ENCODE results near the gene HNRNPA1.
"Not testable (repeated sequence)": the region's sequence is repeated elsewhere in the genome, so short reads cannot be mapped to it uniquely, and the experiment has no call there.

The HNRNPA1 gene

GRCh38 chr12:54280468-54281260 is at the start of gene HNRNPA1:
Gene HNRNPA1, plus strand, starts transcription at chr12:54280726. Its CDS starts 82 bp downstream, at chr12:54280808.
- H3K4me1 Mint-ChIP-seq (ENCODE audit: low read depth), result peaks cover 36% of the 10 kb centered on the region

GRCh38 chr12:54231269-54231668 is 49.3 kb upstream of the HNRNPA1 start:
- H3K4me3 Mint-ChIP-seq; H3K27me3 Mint-ChIP-seq; H3K27ac Mint-ChIP-seq; H3K36me3 Mint-ChIP-seq (ENCODE audit: low read depth); intact Hi-C loops (cut with micrococcal nuclease); H3K9me3 Mint-ChIP-seq: not testable (repeated sequence)
- peaks cover 31% of the 10 kb centered on the region for H3K4me1 Mint-ChIP-seq (ENCODE audit: low read depth)

More at GRCh38 chr12:54280468-54281260, at the start of gene HNRNPA1:
- H3K9me3 Mint-ChIP-seq, result no peaks in the 10 kb centered on the region
- H3K4me3 Mint-ChIP-seq, result no peak within 1 kb of the TSS
- intact Hi-C loops (cut with micrococcal nuclease), result loop anchor here (1.0 kb wide), 1 partner anchor 44 kb away; no protein-coding TSS in a partner anchor
- H3K27ac Mint-ChIP-seq, result no peak within 1 kb of the TSS
- H3K36me3 Mint-ChIP-seq (ENCODE audit: low read depth), result no peaks in the 10 kb centered on the region
- H3K27me3 Mint-ChIP-seq, result no peaks in the 10 kb centered on the region

DNA sequence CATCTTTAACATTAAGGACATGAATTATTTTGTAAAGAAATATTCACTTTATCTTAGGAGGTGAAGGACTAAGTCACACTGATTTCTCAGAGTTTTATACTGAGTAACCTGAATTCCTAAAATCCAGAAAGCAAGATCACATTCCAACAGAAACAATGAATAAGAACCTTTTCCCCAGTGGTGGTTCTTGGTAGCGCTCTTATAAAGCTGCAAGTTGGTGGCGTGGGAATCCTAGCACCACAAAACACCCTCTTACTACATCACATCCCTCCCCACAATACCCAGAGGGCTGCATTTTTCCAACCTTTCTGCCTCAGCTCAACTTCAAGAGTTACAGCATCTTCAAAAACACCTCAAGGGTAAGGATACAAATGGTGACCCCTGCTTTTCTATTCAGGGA is 47.7 kb upstream of the HNRNPA1 start:
- Mint-ChIP-seq H3K36me3 (ENCODE audit: low read depth) (peaks cover 14% of the 10 kb centered on the region), H3K27ac (no peak overlapping the region), H3K4me1 (ENCODE audit: low read depth) (peaks cover 19% of the 10 kb centered on the region), H3K4me3 (no peak overlapping the region), H3K9me3 (no peaks in the 10 kb centered on the region), H3K27me3 (no peaks in the 10 kb centered on the region)
- intact Hi-C loops (cut with micrococcal nuclease), result no loop called here

- intact Hi-C loops (cut with micrococcal nuclease), result no loop called here
- Mint-ChIP-seq H3K4me3 (no peak overlapping the region), H3K4me1 (ENCODE audit: low read depth) (peaks cover 5% of the 10 kb centered on the region), H3K36me3 (ENCODE audit: low read depth) (peaks cover 45% of the 10 kb centered on the region), H3K27ac (no peak overlapping the region), H3K27me3 (no peaks in the 10 kb centered on the region), H3K9me3 (no peaks in the 10 kb centered on the region)
Observed at GRCh38 chr12:54238531-54238930, 42.0 kb upstream of the HNRNPA1 start.

DNA sequence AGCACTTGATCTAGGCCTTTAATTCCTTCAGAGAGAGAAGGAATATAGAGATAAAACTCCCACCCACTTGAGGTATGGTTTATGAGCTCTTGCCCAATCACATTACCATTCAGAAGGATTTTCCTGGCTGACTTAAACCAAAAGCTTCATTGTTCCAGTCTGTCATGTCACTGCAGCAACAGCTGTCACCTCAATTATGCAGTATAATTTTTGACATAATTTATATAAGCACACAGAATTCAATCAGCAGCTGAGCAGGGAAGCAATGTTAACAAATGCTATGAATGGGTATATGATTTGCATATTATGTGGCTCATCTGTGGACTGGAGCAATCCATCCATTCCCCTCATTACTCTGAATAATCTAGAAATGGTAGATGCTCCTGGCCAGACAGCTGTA is 40.9 kb upstream of the HNRNPA1 start:
- Mint-ChIP-seq H3K27ac (no peak overlapping the region), H3K27me3 (no peaks in the 10 kb centered on the region), H3K4me3 (no peak overlapping the region), H3K4me1 (ENCODE audit: low read depth) (peaks cover 5% of the 10 kb centered on the region), H3K36me3 (ENCODE audit: low read depth) (peaks cover 52% of the 10 kb centered on the region), H3K9me3 (no peaks in the 10 kb centered on the region)
- intact Hi-C loops (cut with micrococcal nuclease), result no loop called here

GRCh38 chr12:54240129-54240528 is 40.4 kb upstream of the HNRNPA1 start:
- H3K9me3 Mint-ChIP-seq, result no peaks in the 10 kb centered on the region
- no peak overlapping the region for H3K27ac Mint-ChIP-seq
- H3K4me3 Mint-ChIP-seq, result no peak overlapping the region
- peaks cover 57% of the 10 kb centered on the region for H3K36me3 Mint-ChIP-seq (ENCODE audit: low read depth)
- no peaks in the 10 kb centered on the region for H3K27me3 Mint-ChIP-seq
- H3K4me1 Mint-ChIP-seq (ENCODE audit: low read depth), result peaks cover 5% of the 10 kb centered on the region
- intact Hi-C loops (cut with micrococcal nuclease), result no loop called here

- no peak overlapping the region for H3K4me3 Mint-ChIP-seq
- peaks cover 5% of the 10 kb centered on the region for H3K4me1 Mint-ChIP-seq (ENCODE audit: low read depth)
- no peak overlapping the region for H3K27ac Mint-ChIP-seq
- intact Hi-C loops (cut with micrococcal nuclease), result no loop called here
- no peaks in the 10 kb centered on the region for H3K27me3 Mint-ChIP-seq
- H3K9me3 Mint-ChIP-seq, result no peaks in the 10 kb centered on the region
- H3K36me3 Mint-ChIP-seq (ENCODE audit: low read depth), result peaks cover 60% of the 10 kb centered on the region
Observed at GRCh38 chr12:54240971-54241588, 39.4 kb upstream of the HNRNPA1 start.

- peaks cover 4% of the 10 kb centered on the region for H3K4me1 Mint-ChIP-seq (ENCODE audit: low read depth)
- H3K27ac Mint-ChIP-seq, result no peak overlapping the region
- no peaks in the 10 kb centered on the region for H3K9me3 Mint-ChIP-seq
- H3K27me3 Mint-ChIP-seq, result no peaks in the 10 kb centered on the region
- H3K36me3 Mint-ChIP-seq (ENCODE audit: low read depth), result peaks cover 72% of the 10 kb centered on the region
- H3K4me3 Mint-ChIP-seq, result no peak overlapping the region
- intact Hi-C loops (cut with micrococcal nuclease), result no loop called here
Observed at GRCh38 chr12:54246011-54246641, 34.4 kb upstream of the HNRNPA1 start.

DNA sequence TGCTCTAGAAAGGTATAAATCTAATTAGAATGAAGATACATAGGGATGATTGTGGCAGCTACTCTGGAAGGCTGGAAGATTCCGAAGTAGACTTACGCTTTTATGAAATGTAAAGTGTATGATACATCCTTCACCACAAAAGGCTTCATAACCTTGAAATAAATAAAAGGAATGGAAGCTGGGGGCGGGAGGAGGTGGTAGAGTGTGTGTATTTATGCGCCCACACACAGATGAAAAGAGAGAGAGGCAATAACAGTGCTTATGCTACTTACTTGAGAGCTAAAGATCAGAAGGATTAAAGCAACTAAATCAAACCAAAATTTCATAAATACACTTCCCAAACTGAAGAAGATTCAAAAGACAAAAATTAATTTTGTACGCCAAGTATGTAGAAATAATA is 31.0 kb upstream of the HNRNPA1 start:
- Mint-ChIP-seq H3K27me3 (no peaks in the 10 kb centered on the region), H3K36me3 (ENCODE audit: low read depth) (peaks cover 72% of the 10 kb centered on the region), H3K27ac (no peak overlapping the region), H3K9me3 (no peaks in the 10 kb centered on the region), H3K4me3 (no peak overlapping the region), H3K4me1 (ENCODE audit: low read depth) (peaks cover 8% of the 10 kb centered on the region)
- intact Hi-C loops (cut with micrococcal nuclease), result no loop called here

DNA sequence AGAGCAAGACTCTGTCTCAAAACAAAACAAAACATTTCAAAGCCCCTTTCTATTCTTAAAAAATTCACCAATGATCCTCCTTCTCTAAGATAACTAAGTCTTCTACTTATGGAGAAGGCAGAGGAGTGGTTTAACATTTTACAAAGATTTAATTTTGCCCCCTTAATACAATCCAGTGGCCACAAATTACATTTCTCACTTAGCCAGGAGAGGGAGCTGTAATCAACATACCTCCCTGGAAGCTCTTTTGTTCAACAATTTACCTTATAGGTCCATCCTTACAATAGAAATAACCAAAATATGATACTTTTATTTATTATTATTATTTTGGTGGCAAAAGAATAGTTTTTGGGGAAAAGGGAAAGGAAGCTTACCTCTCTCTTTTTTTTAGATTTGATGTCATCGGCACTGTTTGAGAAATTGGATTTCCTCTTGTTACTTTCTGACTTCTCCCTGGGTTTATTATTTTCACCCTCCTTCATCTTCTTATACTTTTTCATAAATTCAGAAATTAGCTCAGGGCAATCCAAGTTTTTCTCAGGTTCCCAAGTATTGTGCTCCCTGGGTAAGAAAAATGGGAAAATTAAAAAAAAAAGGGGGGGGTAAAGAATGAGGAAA is 28.8 kb upstream of the HNRNPA1 start:
- Mint-ChIP-seq H3K4me1 (ENCODE audit: low read depth) (peaks cover 8% of the 10 kb centered on the region), H3K27ac (peak overlapping the region; percentile 64), H3K27me3 (no peaks in the 10 kb centered on the region), H3K9me3 (no peaks in the 10 kb centered on the region), H3K4me3 (no peak overlapping the region), H3K36me3 (ENCODE audit: low read depth) (peaks cover 74% of the 10 kb centered on the region)
- intact Hi-C loops (cut with micrococcal nuclease), result loop anchor here (1.0 kb wide), 1 partner anchor 28 kb away; no protein-coding TSS in a partner anchor

DNA sequence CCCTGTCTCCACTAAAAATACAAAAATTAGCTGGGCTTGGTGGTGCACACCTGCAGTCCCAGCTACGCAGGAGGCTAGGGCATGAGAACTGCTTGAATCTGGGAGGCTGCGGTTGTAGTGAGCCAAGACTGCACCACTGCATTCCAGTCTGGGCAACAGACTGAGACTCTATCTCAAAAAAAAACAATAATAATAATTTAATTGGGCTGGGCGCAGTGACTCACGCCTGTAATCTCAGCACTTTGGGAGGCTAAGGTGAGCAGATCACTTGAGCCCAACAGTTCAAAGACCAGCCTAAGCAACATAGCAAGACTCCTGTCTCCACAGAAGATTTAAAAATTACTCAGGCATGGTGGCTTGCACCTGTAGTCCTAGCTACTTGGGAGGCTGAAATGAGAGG is 27.3 kb upstream of the HNRNPA1 start:
- Mint-ChIP-seq H3K36me3 (ENCODE audit: low read depth) (peaks cover 69% of the 10 kb centered on the region), H3K4me3 (no peak overlapping the region)

DNA sequence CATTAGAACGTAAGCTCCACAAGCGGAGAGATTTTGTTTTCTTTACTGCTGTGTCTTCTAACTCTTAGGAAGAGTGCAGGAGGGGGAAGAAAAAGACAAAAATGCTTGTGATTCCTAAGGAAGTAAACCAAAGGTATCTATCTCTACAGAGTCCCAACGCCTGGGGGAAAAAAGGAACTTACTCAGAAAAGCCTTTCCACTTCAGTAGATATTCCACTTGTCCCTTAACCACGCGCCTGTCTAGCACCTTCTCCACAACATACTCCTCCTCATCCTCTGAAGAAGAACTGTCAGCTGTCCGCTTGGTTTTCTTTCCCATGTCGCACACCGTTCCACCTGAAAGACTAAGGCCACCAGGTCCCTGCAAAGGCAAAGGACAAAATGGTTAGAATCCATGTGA is 23.2 kb upstream of the HNRNPA1 start:
- Mint-ChIP-seq H3K9me3 (no peaks in the 10 kb centered on the region), H3K27ac (peak overlapping the region; percentile 53), H3K4me3 (no peak overlapping the region), H3K4me1 (ENCODE audit: low read depth) (peaks cover 33% of the 10 kb centered on the region), H3K27me3 (no peaks in the 10 kb centered on the region), H3K36me3 (ENCODE audit: low read depth) (peaks cover 47% of the 10 kb centered on the region)
- intact Hi-C loops (cut with micrococcal nuclease), result no loop called here

More for the DNA sequence above, 27.3 kb upstream of the HNRNPA1 start:
- H3K4me1 Mint-ChIP-seq (ENCODE audit: low read depth), result peaks cover 18% of the 10 kb centered on the region
- H3K27me3 Mint-ChIP-seq, result no peaks in the 10 kb centered on the region
- H3K27ac Mint-ChIP-seq, result no peak overlapping the region
- intact Hi-C loops (cut with micrococcal nuclease), result no loop called here
- H3K9me3 Mint-ChIP-seq, result no peaks in the 10 kb centered on the region

- H3K36me3 Mint-ChIP-seq (ENCODE audit: low read depth), result peaks cover 39% of the 10 kb centered on the region
- intact Hi-C loops (cut with micrococcal nuclease), result no loop called here
- no peak overlapping the region for H3K27ac Mint-ChIP-seq
- no peaks in the 10 kb centered on the region for H3K27me3 Mint-ChIP-seq
- H3K9me3 Mint-ChIP-seq, result no peaks in the 10 kb centered on the region
- peaks cover 37% of the 10 kb centered on the region for H3K4me1 Mint-ChIP-seq (ENCODE audit: low read depth)
- no peak overlapping the region for H3K4me3 Mint-ChIP-seq
Observed at GRCh38 chr12:54258201-54258681, 22.3 kb upstream of the HNRNPA1 start.

Data from dendritic cell treated with granulocyte-macrophage colony-stimulating factor and Interleukin-4, amounts not matched to agents 40 ng/mL and 50 ng/mL, for 4 days (primary cell).